CD4-positive, alpha-beta T cell treated with Interleukin-4 for 4 hours (primary cell): ENCODE measurements around the gene WNK1.
"Not testable (repeated sequence)": the region's sequence is repeated elsewhere in the genome, so short reads cannot be mapped to it uniquely, and the experiment has no call there.

Experiments used
- DNase-seq: peaks from one replicate; pipeline ENCODE4 v3.0.0-alpha.2; 2020

WNK1 gene

DNA sequence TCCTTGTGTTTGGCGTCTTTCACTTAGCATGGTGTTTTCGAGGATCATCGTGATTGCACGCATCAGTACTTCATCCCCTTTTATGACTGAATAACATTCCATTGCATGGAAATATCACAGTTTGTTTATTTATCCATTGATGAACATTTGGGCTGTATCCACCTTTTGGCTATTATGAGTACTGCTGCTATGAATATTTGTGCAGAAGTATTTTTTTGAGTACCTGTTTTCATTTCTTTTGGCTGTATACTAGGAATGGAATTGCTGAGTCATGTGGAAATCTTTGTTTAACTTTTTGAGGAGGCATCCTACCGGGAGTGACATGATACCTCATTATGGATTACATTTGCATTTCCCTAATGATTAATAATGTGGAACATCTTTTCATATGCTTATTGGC, 66.4 kb downstream of the WNK1 start:
- no peak for DNase-seq

DNA sequence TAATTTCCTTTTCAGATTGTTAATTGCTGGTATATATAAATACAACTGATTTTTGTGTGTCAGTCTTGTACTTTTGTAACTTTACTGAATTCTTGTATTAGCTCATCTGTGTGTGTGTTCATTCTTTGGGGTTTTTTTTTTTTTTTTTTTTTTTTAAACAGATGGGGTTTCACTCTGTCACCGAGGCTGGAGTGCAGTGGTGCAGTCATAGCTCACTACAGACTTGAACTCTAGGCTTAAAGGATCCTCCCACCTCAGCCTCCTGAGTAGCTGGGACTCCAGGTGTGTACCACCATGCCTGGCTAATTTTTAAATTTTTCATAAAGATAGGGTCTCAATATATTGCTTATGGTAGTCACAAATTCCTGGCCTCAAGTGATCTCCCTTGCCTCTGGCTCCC, 68.0 kb downstream of the WNK1 start:
- no peak for DNase-seq

DNA sequence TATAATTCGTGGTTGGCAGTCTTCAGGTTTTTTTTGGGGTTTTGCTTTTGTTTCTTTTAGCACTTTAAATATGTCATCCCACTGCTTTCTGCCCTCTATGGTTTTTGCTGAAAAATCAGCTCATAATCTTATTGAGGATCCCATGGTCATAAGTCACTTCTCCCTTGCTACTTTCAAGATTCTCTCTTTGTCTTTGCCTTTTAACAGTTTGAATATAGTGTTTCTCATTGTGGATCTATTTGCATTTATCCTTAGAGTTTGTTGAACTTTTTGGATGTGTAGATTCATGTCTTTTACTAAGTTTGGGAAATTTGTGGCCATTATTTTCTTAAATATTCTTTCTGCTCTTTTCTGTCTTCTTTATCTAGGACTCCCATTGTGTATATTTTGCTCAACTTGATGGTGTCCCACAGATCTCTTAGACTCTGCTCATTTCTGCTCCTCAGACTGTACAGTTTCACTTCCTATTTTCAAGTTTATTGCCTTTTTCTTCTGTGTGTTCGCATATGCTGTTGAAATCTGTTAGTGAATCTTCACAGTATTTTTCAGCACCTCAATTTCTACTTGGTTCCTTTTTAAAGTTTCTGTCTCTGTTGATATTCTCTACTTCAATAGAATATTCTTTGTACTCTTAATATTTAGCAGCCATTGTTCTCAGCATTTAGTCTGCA, 70.8 kb downstream of the WNK1 start:
- no peak for DNase-seq

DNA sequence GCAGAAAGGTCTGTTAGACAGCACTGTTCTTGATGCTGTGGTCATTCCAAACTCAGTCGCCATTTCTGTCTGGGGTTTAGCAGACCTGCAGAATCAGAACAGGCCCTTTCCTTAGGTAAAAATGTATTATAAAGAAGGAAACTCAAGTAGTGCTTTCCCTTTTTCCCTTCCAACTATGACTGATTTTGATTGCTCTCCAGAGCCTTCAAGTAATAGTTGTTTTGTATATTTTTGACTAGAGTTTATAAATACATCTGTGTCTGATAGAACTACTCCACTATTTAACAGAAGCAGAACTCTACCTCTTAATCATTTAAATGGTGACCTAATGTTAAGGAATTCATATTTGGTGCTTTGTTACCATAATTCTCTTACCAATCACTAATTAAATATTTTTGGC, 74.0 kb downstream of the WNK1 start:
- DNase-seq, result no peak

DNA sequence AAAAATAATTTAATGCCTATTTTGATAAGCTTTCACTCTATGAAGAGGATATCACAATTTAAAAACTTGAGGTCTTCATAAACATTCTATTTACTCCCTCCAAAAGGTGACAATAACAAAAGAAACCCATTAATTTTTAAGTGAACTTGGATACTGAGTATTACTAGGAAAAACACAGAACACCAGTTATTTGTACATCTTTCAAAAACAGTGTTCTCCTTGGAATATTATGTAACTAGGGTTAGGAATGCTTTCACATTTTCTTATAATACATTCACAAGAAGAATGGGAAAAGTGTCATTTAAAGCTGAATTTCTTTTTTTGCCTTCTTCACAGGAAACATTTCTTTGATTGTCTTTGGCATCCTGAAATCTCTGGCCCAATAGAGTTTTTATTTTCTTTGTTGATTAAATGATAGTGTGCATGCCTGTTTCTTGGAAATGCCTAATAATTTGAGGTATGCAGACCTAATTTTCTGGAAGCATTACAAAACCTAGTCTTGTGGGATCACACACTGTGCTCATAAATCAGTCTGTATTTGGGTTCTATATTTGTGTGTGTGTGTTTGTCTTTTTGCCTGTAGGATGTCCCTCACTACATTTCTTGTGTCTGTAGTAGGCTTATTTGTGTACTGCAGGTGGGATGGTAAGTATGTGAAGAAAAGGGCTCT, 76.5 kb downstream of the WNK1 start:
- no peak for DNase-seq

DNA sequence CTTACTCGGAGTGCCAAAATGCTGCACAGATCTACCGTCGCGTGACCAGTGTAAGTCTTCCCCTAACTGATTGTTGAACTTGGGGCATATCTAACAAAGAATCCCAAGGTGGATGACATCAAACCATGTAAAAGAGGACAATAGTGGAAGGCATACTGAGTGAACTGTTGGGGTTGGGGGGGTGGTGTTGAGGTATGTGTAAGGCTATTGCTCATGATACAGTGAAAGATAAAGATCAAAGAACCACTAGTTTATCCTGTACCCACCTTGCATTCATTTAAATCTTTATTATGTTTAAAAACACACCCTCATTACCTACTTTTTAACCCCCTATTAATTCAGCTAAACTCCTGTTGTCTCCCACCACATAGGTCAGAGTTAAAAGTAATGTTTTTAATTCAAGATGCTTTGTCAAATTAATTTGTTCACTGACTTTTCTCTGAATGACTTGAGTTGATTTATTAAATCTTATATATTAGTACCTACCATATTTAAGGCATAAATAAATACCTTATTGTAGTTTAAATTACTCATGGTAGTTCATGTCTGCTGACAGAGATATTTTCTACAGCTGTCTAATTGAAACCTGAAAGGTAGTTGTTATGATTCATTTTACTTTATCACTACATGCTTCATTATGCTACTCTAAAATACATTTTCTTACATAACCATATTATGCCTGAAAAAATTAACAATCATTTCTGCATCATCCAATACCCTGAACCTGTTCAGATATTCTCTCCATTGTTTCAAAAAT, 77.9 kb downstream of the WNK1 start:
- DNase-seq, result no peak

DNA sequence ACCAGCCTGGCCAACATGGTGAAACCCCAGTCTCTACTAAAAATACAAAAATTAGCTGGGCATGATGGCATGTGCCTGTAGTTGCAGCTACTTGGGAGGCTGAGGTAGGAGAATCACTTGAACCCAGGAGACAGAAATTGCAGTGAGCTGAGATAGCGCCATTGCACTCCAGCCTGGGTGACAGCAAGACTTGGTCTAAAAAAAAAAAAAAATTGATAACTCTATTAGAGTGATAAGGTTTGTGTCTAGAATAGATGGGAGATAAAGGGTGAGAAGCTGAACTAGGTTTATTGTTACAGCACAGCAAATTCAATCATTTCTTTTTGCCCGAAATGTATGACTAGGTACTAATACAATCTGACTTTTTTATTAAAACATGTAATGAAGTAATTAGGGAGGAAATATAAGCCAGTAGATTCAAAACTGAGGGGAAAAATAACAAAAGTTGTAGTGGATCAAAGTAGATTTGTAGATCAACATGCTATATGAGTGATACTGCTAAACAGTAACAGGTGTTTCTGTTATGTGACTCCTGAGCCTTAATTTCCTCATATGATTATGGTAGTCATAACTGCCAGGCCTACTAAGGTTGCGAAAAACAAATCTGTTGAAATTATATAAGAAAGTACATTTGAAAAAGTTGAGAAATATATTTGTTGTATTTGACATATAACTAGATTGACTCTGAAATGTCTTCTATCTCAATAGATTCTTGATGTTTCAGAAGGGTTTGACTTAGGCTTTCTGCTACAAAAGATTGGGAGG, 83.6 kb downstream of the WNK1 start:
- DNase-seq, result no peak

DNA sequence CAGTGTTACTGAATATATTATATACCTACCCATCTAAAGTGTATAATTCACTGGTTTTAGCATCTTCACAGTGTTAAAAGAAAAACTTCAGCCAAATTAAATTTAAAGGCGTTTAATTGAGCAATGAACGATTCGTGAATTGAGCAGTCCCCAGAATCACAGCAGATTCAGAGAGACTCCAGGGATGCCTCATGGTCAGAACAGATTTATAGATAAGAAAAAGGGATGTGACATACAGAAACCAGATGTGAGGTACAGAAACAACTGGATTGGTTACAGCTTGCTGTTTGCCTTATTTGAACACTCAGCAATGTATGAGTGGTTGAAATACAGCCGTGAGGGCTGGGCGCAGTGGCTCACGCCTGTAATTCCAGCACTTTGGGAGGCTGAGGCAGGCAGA, 84.6 kb downstream of the WNK1 start:
- DNase-seq, result no peak

DNA sequence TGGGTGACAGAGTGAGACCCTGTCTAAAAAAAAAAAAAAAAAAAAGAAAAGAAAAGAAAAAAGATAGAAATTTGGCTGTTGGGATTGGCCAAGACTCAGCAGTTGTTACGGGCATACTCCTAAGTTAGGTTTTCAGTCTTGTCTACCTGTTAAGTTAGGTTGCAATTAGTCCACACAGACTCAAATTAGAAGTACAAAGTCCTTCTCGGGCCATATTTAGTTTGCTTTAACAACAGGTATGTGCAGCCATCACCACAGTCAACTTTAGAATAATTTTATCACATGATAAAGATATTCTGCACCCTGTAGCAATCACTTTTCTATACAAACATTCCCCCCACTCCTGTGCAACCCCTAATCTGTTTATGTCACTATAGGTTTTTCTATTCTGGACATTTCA, 85.2 kb downstream of the WNK1 start:
- no peak for DNase-seq

DNA sequence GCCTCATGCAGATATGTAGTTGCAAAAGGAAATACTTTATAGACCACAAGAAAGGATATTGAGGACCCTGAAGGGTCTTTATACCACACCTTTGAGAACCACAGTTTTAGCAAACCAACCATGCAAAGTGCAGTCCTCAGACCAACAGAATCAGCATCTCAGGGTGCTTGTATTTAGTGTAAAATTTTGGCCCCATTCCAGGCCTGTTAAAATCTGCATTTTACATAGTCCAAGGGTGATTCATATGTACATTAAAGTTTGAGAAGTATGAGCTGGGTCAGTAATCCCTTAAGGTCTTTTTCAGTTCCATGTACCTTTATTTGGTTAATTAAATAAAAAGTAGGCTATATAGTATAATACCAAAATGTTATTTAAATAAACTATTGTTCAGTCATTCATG, 91.2 kb downstream of the WNK1 start:
- DNase-seq, result no peak

DNA sequence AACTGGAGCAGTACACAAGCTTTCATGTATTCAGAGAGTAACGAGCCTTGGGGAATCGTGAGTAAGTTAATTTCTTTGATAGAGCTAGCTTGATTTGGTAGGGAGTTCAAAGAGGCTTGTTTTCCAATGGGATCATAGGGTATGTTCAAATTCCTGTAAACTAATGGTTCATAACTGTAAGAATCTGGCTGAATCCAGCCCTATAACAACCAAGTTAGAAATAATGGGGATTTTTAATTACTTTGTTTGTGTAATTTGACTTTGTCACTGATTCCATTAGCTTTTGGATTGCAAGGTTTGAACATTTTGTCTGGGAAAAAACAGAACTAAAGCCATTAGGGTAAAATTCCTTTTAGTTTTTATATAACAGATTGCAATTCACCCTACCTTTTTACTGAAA, 94.0 kb downstream of the WNK1 start:
- no peak for DNase-seq

DNA sequence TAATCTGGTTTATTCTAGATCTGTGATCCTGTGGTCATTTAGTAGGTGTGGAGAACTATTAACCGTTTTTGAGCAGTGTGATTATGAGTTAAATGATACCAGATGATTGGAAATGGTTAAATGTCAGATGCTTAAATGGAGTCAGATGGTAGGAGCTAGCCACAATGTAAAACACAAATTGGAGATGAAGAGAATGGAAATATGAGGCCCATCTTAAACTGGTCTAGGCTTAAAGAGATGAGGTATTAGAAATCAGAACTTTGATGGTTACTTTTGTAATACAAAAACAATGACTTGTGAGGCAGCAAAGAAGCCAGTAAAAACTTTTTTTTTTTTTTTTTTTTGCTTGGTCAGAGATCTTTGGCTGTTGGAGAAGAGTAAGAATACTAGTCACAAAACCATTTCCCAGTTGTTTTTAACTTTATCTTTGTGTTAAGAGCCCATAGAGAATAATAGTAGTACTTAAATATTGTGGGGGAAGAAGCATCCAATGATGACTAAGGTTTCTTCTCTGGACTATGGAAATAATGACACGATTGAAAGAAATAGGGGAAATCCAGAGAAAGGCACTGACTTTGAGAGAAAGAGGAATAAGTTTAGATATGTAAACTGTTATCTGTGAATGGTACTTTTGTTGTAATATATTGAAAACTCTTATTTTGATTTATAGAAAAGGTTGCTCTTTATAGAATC, 95.9 kb downstream of the WNK1 start:
- DNase-seq, result no peak

DNA sequence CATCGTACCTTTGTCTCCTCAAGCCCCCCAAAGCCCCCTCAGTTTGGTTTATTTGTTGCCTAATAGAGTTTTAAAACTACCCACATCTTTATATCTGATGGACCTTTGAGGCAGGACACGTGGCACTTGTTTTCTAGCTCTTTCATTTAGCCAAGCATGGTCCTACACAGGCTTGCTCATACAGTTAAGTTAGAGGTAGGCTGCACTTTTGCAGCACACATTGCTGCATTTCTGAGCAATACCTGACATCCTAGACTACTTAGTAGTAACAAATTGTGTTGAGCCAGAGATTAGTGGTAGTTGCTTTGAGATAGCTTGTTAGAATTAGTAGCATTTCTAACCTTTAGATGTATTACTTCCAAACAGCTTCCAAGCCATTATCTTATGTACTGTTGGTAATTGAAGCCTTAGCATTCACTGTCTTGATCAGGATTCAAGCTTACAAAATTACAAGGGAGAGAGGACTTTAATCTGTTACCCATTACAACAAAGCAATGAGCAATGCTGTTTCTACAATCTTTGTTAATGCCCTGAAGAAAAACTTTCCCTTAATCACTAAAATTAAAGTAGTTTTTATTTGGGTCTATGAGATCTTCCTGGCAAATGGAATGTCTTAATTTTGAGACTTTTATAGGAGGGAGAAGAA, 96.6 kb downstream of the WNK1 start:
- no peak for DNase-seq

DNA sequence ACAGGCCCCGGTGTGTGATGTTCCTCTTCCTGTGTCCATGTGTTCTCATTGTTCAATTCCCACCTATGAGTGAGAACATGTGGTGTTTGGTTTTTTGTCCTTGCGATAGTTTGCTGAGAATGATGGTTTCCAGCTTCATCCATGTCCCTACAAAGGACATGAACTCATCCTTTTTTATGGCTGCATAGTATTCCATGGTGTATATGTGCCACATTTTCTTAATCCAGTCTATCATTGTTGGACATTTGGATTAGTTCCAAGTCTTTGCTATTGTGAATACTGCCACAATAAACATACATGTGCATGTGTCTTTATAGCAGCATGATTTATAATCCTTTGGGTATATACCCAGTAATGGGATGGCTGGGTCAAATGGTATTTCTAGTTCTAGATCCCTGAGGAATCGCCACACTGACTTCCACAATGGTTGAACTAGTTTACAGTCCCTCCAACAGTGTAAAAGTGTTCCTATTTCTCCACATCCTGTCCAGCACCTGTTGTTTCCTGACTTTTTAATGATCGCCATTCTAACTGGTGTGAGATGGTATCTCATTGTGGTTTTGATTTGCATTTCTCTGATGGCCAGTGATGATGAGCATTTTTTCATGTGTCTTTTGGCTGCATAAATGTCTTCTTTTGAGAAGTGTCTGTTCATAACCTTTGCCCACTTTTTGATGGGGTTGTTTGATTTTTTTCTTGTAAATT, 97.5 kb downstream of the WNK1 start:
- not testable (repeated sequence) for DNase-seq

DNA sequence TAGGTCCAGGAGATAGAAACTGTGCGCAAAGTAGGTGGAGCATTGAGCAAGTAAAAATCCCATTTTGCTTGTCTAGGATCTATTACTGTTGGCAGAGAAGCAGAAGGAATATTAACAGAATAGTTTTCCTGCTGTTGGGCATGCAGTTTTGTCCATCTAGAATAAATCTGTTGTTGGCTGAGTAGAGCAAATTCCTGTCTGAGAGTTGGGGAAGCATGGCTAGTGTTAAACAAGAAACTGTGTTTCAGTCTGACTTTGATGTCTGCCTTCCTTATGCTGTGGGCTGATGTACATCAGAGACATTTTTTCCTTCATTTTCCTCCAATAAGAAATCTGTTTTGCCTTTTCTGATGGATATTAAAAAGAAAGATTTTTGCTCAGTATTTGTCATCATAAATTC, 99.0 kb downstream of the WNK1 start:
- no peak for DNase-seq

DNA sequence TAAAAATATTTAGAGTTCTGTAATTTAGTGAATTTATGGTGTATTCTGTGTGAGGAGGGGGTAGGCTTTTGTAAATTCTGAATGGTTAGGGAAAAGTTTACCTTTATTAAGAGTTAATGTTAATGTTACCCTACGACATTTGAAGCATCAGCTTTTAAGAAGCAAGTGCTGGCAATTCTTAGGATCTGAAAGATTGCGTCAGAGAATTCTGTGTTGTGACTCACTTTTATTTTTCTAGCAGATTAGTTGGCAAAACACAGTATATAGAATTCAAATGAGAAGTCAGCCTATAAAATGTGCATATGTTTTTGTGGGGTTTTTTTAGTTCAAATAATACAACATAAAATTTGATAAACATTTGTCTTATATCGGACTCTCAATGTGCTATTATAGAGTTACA, 99.5 kb downstream of the WNK1 start:
- DNase-seq, result no peak

DNA sequence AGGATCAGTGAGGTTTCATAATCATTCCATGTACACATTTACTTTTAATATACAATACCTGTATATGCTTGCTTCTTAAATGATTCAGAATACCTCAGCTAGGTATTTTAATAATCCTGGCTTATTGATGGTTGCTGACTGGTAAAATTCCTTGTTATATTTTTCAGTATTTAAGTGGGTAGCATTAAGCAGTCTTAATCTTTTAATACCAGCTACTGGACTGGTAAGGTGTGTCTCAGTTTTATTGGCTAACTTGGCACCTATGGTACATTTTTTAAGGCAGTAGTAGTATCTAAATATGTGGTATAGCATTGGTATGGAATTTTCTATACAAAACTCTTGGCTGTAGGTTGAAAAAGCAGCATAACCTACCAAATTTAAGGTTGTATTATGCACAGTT, 100.5 kb downstream of the WNK1 start:
- no peak for DNase-seq

DNA sequence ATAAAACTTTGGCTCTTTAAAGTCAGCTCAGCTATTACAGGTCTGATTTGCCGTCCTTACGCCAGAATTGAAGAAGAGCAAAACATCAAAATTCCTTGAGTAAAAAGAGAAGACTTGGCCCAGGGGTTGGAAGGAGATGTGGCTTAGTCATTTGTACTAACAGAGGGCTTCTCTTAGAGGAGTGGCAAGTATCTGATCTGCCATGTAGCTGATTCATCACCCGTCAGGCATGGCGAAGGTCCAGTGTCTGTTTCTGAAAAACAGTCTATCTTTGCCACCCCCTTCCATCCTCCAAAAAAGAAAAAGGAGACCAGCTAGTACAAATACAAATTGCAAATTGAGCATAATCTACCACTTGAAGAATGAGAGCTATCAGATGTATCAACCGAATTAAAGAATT, 105.2 kb downstream of the WNK1 start:
- no peak for DNase-seq

DNA sequence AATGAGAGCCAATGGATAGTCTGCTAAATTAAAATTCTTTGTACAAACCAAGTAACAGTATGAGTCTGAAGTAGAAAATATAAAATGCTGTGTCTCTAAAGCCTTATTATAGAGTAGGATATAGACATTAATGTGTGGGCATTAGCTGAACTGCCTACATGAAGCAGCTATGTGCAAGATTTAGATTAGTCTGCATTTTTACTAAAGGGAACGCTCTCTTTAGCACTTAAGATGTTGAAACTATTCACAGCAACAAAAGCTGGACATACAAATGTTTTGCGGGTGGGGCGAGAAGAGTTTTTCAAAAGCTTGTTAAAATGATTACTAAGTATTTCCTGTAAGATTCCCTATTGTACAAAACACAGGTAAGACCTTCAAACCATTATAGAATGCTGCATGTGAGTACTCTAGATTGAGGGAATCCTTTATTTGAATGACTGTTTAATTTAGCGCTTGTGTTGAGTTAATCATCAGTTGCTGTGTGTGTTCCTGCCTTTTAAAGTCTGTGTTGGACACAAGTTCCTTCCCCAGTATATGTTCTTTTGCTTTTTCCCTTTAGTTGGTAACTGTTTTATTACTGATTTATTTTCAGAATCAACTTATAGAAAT, 110.0 kb downstream of the WNK1 start:
- DNase-seq, result no peak

DNA sequence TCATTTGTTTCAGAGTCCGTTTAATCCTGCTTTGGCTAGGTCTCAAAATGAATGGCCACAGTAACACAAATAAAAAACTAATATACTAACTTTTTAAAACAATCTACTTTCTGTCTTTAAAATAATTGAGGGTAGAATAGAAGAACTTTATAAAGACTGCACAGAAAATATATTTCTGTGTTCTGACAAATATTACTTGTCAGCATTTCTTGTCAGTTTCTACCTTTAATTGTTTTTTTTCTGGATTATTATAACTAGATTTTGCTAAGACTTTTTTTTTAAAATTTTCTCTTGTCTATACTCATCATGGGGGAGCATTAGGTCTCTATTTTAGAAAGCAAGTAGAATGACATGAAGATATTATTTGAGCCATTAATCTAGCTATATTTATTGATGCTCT, 110.9 kb downstream of the WNK1 start:
- DNase-seq, result no peak

DNA sequence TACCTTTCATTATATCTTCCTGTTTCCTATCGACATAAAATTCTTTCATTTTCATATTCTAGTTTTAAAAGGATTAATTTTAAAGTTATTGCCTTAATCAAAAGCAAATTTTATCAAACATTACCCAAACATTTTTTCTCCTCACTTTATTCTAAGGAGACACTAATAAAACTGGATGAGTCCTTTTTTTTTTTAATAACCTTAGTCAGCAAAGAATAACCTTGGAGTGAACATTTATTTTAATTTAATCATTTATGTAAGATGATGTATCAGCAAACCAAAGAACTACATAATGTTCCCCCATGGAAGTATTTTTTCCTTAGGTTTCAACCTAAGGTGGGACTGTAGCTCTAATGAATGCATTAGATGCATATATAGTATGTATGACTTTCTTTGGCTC, 113.2 kb downstream of the WNK1 start:
- DNase-seq, result no peak
